K562 (cell line): ENCODE results near the gene MPST. TPM values are rescaled to one million over a fixed set of nuclear protein-coding genes. Genes with fewer than 3 reads are reported as not detected.

Source experiments
- ATAC-seq: fragments of 200-7000 bp; cut with Tn5 transposase; 3 replicates; pipeline ENCODE4 v1.9.1; 2020; ENCODE audit warnings: moderate library complexity
- BruUV-seq: library from RNA; stranded (reverse); fragments of 400-500 nt; replicated peaks from 2 replicates; lab custom pipeline; 2021; lab: Mats Ljungman, UMichigan
- CTCF ChIA-PET: fragments of 300-600 bp; formaldehyde crosslinking; extraction: SDS; loops from one replicate; lab custom pipeline; 2021; ENCODE audit warnings: low intra/inter-chr PET ratio; lab: Yijun Ruan, JAX
- POLR2A ChIA-PET: fragments of 300-600, 350-650 bp; sonication (Branson Sonifier 250); formaldehyde crosslinking; extraction: SDS; loops from one replicate; lab custom pipeline; 2021; ENCODE audit warnings: antibody characterized with exemption, inconsistent platforms; lab: Yijun Ruan, JAX
- DNase-seq, 4 experiments: peaks; one replicate each; pipeline versions ENCODE4 v3.0.0 to v3.0.0-alpha.2; 2011 to 2018; ENCODE audit warnings: low spot score in 3 of 4, mixed read lengths in 3 of 4; ENCODE audit errors: extremely low read depth in 1 of 4
- FAIRE-seq: peaks from 2 replicates; lab custom pipeline; 2011; peaks lifted over from hg19 to GRCh38; lab: Jason Lieb, UNC
- H2AFZ ChIP-seq: 2 replicates; pipeline ENCODE4 v1.6.0; 2011; ENCODE audit warnings: low read depth, low read length, control low read depth, inconsistent platforms
- H3K27ac ChIP-seq: fragments of 200-600 bp; 3 replicates; pipeline ENCODE4 v1.8.0; 2011; ENCODE audit warnings: low read depth, mild to moderate bottlenecking, control low read depth, inconsistent platforms, low read length, moderate library complexity, mixed read lengths; ENCODE audit errors: extremely low read depth
- H3K27me3 ChIP-seq, 2 experiments: fragments of 300-600 bp in 1 of 2; 2 replicates in 1 of 2; 3 replicates in 1 of 2; pipeline versions ENCODE4 v1.6.0 to v1.8.0; 2011; ENCODE audit warnings: inconsistent platforms in 2 of 2, low read length in 2 of 2, mild to moderate bottlenecking in 1 of 2, mixed read lengths in 1 of 2, moderate library complexity in 1 of 2; ENCODE audit not compliant: control insufficient read depth in 2 of 2, insufficient read depth in 2 of 2
- H3K36me3 ChIP-seq: fragments of 300-600 bp; 3 replicates; pipeline ENCODE4 v1.8.0; 2011; ENCODE audit warnings: mild to moderate bottlenecking, low read length, inconsistent platforms; ENCODE audit not compliant: control insufficient read depth, insufficient read depth
- H3K4me1 ChIP-seq, 2 experiments: fragments of 200-600 bp in 1 of 2; replicated peaks in 1 of 2; 2 replicates in 1 of 2; 3 replicates in 1 of 2; pipeline versions ENCODE4 v1.5.1 to v1.8.0; 2011; ENCODE audit warnings: inconsistent platforms in 2 of 2, low read length in 2 of 2, mild to moderate bottlenecking in 1 of 2, mixed read lengths in 1 of 2, moderate library complexity in 1 of 2; ENCODE audit not compliant: control insufficient read depth in 2 of 2, insufficient read depth in 2 of 2
- H3K4me2 ChIP-seq: 2 replicates; pipeline ENCODE4 v1.6.1; 2011; ENCODE audit warnings: low read length, control low read depth, inconsistent platforms, mixed read lengths; ENCODE audit not compliant: insufficient read depth
- H3K4me3 ChIP-seq: fragments of 200-600 bp; sonication (generic), shearing (Covaris generic); 2 replicates; pipeline ENCODE4 v1.5.1; 2016; ENCODE audit warnings: control low read depth, inconsistent platforms
- H3K79me2 ChIP-seq: fragments of 200-600 bp; 3 replicates; pipeline ENCODE4 v1.8.0; 2011; ENCODE audit warnings: low read length, inconsistent platforms; ENCODE audit not compliant: control insufficient read depth, insufficient read depth
- H3K9ac ChIP-seq, 2 experiments: 2 replicates each; pipeline versions ENCODE4 v1.6.0 to v1.6.1; 2011; ENCODE audit warnings: low read depth in 2 of 2, low read length in 2 of 2, control low read depth in 1 of 2, inconsistent platforms in 1 of 2, mild to moderate bottlenecking in 1 of 2, mixed read lengths in 1 of 2; ENCODE audit not compliant: insufficient read depth in 1 of 2
- H3K9me1 ChIP-seq: one replicate; pipeline ENCODE4 v1.6.0; 2011; ENCODE audit warnings: inconsistent platforms, mild to moderate bottlenecking, low read length, moderate library complexity; ENCODE audit not compliant: control insufficient read depth, insufficient read depth
- H3K9me3 ChIP-seq: replicated peaks from 2 replicates; pipeline ENCODE4 v1.5.1; 2011; ENCODE audit warnings: low read depth, low read length, inconsistent platforms; ENCODE audit not compliant: control insufficient read depth, insufficient read depth
- H4K20me1 ChIP-seq: replicated peaks from 2 replicates; pipeline ENCODE4 v1.6.1; 2011; ENCODE audit warnings: low read length, inconsistent platforms, mixed read lengths; ENCODE audit not compliant: control insufficient read depth, insufficient read depth
- BCOR ChIP-seq: fragments of 450-650 bp; IDR thresholded peaks from 2 replicates; pipeline ENCODE4 v1.6.1; 2016
- HDAC2 ChIP-seq: fragments of 450-650 bp; IDR thresholded peaks from 2 replicates; pipeline ENCODE4 v1.6.1; 2016; ENCODE audit warnings: mild to moderate bottlenecking
- HMGN3 ChIP-seq: IDR thresholded peaks from 2 replicates; pipeline ENCODE4 v1.6.1; 2011; ENCODE audit warnings: borderline replicate concordance, low read depth, mild to moderate bottlenecking, mixed read lengths, low read length; ENCODE audit not compliant: insufficient read length; ENCODE audit errors: extremely low read depth
- KDM1A ChIP-seq, 2 experiments: fragments of 450-650 bp; IDR thresholded peaks; 2 replicates each; pipeline ENCODE4 v1.6.1; 2016; ENCODE audit warnings: mild to moderate bottlenecking in 2 of 2
- MLLT1 ChIP-seq, 2 experiments: fragments of 450-650 bp; IDR thresholded peaks; 2 replicates each; pipeline ENCODE4 v1.6.1; 2016
- NFE2L1 ChIP-seq: fragments of 450-650 bp; IDR thresholded peaks from 2 replicates; pipeline ENCODE4 v1.6.1; 2016; ENCODE audit warnings: missing genetic modification characterization, low read depth, mild to moderate bottlenecking, missing compliant biosample characterization, moderate library complexity, borderline replicate concordance
- RBM25 ChIP-seq: fragments of 200-400 bp; formaldehyde crosslinking; IDR thresholded peaks from 2 replicates; pipeline ENCODE4 v1.6.1; 2018; ENCODE audit warnings: low read length, low read depth, moderate library complexity; ENCODE audit not compliant: severe bottlenecking
- REST ChIP-seq, 2 experiments: fragments of 450-650 bp; formaldehyde crosslinking in 1 of 2; IDR thresholded peaks; 2 replicates each; pipeline versions ENCODE4 v1.4.0 to v1.6.1; 2014 to 2020; ENCODE audit warnings: mild to moderate bottlenecking in 2 of 2, borderline replicate concordance in 1 of 2, low read depth in 1 of 2
- ZBTB17 ChIP-seq: fragments of 450-650 bp; formaldehyde crosslinking; IDR thresholded peaks from 2 replicates; pipeline ENCODE4 v1.4.0; 2020; ENCODE audit warnings: mild to moderate bottlenecking
- ZNF23 ChIP-seq: fragments of 250-450 bp; sonication (Bioruptor Pico); IDR thresholded peaks from 2 replicates; pipeline ENCODE4 v1.4.0; 2020; ENCODE audit warnings: mild to moderate bottlenecking
- WGBS: fragments of 100-300 bp; shearing (Covaris generic); methylation state at CpG from one replicate; pipeline ENCODE4 v1.1.6; 2016; ENCODE audit warnings: low coverage, mixed read lengths; ENCODE audit not compliant: insufficient coverage; ENCODE audit errors: missing lambda C conversion rate; 5-methylcytosine and 5-hydroxymethylcytosine counted together
- in situ Hi-C: fragments of 300-500 bp; cut with MboI; formaldehyde crosslinking; loops from 4 replicates; pipeline ENCODE4 v1.15.0; 2018; ENCODE audit warnings: inconsistent platforms, mixed read lengths
- intact Hi-C: fragments of 100-400 bp; cut with micrococcal nuclease; formaldehyde crosslinking; loops from 2 replicates; pipeline ENCODE4 v1.14.2; 2022
- polyA plus RNA-seq, 8 experiments: library from polyadenylated mRNA; depleted of rRNA in 4 of 8; stranded (reverse) in 5 of 8; unstranded in 3 of 8; fragments of >200 nt; fragmentation: Nextera tagmentation in 2 of 8; fragmentation: Illumina TruSeq in 1 of 8; extraction: Ambion mirVana in 2 of 8; extraction: Trizol in 1 of 8; gene quantifications; 2 replicates each; pipeline versions ENCODE4 v1.2.1 to v1.2.3, GENCODE V29; 2011 to 2014; ENCODE audit warnings: inconsistent platforms in 1 of 8, missing spikeins in 1 of 8
- total RNA-seq, 7 experiments: library from RNA; depleted of rRNA in 6 of 7; stranded (reverse); fragments of >200 nt in 6 of 7; fragmentation: Illumina TruSeq in 2 of 7; extraction: Trizol in 2 of 7; gene quantifications; 2 replicates each; pipeline versions ENCODE4 v1.2.1 to v1.2.3, GENCODE V29; 2011 to 2021; ENCODE audit warnings: low replicate concordance in 1 of 7

MPST gene
- total and polyA plus RNA-seq, 9 of the 15 experiments (the other 6 are each of a cell fraction or from before 2014, with no cell fraction given) = 0.65 to 104 (median 24.3) TPM

GRCh38 chr22:37000676-37001534 is 18.6 kb upstream of the MPST start:
- DNase-seq = no peak
- H3K27ac ChIP-seq = no peak overlapping the region
- H3K4me2 ChIP-seq = no peak overlapping the region; the same call in 1 of the 2 replicates
- H3K4me3 ChIP-seq = no peak overlapping the region
- H3K36me3 ChIP-seq = no peaks in the 10 kb centered on the region
- no TSS peak for BruUV-seq
- H3K79me2 ChIP-seq = no peaks in the 10 kb centered on the region
- intact Hi-C loops = no loop called here
- H3K27me3 ChIP-seq = no peaks in the 10 kb centered on the region; a peak in 1 of 5 replicates
- H3K4me1 ChIP-seq = peaks cover 2 to 8% of the 10 kb centered on the region in 2 experiments; a peak in 3 of 5 replicates
- no peak overlapping the region for H2AFZ ChIP-seq
- no peak overlapping the region for H3K9ac ChIP-seq
- H3K9me3 ChIP-seq = no peaks in the 10 kb centered on the region
- no peak for FAIRE-seq
- WGBS = 8% methylated on average over 8 of the region's 11 CpGs
- no peak for ATAC-seq
- ChIA-PET CTCF (interaction anchor here (0.6 kb wide), 1 partner anchor 198 kb away, joined by 3 read pairs; no protein-coding TSS in a partner anchor), POLR2A (interaction anchor here (0.6 kb wide), 1 partner anchor 10 kb away, joined by 3 read pairs; no protein-coding TSS in a partner anchor)
- H4K20me1 ChIP-seq = no peaks in the 10 kb centered on the region
- H3K9me1 ChIP-seq = no peaks in the 10 kb centered on the region
- in situ Hi-C loops = no loop called here
- TF ChIP-seq KDM1A (IDR thresholded peaks at IDR 0.05) (0 out of 4 replicates have a peak, but pooled peaks of 1 of the 2 experiments have one; percentile 17), BCOR (peak; percentile 76), REST (IDR thresholded peaks at IDR 0.05; ENCODE audit: borderline replicate concordance) (peak; percentile 27; the same call in 1 of the 2 replicates), REST (CRISPR knock-in tag; IDR thresholded peaks at IDR 0.05; ENCODE audit: low read depth) (no peak), HMGN3 (no peak), RBM25 (peak; percentile 65), NFE2L1 (no peak), ZBTB17 (CRISPR knock-in tag) (peak; percentile 95), ZNF23 (CRISPR knock-in tag) (0 out of 2 replicates have a peak, but pooled peaks have one; percentile 45), MLLT1 (IDR thresholded peaks at IDR 0.05) (peak in 1 of 2 experiments; percentile 96; a peak in 2 of 4 replicates), HDAC2 (no peak)
